T-helper 2 cell treated with Interferon-gamma antibody and Interleukin-4, amounts not matched to agents 100 ng/mL and 5 ng/mL, for 36 hours (primary cell): ENCODE results near the gene SDK1. TPM values are rescaled to one million over a fixed set of nuclear protein-coding genes. Genes with fewer than 3 reads are reported as not detected.

Experiments used
- intact Hi-C: fragments of 100-400 bp; cut with micrococcal nuclease; formaldehyde crosslinking; loops from one replicate; pipeline ENCODE4 v1.15.1; 2023
- total RNA-seq: library from RNA; stranded (reverse); gene quantifications from 2 replicates; pipeline ENCODE4 v1.2.3, GENCODE V29; 2022

SDK1 gene
- total RNA-seq, 1 donor from 2014 or later = 0.09 TPM

DNA sequence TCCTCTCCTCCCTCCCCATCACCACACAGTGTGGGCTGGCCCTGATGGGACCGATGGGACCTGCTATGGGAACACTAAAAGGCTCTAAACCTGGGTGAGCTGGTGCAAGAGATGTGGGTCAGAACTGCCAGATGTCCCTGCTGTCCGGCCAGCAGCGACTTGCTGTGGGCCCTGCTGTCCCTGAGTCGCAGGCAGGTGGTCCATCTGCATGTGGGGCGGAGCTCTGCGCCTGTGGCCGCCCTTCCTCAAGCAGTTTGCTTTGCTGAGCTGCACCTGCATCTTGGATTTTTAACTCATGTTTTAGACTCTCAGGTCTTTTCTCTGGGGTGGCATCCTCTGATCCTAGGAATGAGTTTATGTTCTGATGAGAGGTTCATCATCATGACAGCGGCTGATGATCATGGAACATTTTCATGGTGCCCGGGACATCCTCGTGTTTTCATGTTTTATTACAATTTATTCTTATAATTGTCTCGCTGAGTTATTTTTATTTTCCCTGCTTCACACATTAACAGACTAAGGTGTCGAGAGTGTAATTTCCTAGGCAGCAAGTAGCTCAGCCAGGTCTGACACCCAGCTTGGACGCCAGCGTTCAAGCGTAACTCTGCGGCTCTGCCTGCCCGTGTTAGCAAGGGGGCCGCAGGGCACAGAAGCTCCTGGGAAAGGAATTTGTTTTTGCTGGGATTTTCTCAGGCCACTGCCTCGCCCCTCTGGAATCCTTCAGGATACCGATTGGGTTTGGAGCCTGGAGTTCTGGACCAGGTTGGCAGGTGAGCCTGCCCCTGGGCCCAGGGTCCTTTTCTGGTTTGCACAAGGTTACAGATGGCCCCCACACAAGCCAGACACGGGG, 765.8 kb downstream of the SDK1 start:
- intact Hi-C loops = no loop called here

DNA sequence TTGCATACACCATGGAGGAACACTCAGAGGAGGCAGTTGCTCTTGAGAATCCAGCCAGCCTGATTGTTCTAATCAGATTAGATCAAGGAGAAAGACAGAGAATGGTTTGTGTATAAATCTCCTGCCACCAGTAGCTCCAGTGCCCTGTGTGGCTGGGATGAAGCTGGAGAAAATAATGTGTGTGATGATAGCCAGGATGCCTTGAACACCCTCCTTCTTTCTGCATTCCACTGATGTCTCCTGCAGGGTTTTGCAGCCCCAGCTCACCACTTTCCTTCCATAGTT, 766.4 kb downstream of the SDK1 start:
- intact Hi-C loops = no loop called here

DNA sequence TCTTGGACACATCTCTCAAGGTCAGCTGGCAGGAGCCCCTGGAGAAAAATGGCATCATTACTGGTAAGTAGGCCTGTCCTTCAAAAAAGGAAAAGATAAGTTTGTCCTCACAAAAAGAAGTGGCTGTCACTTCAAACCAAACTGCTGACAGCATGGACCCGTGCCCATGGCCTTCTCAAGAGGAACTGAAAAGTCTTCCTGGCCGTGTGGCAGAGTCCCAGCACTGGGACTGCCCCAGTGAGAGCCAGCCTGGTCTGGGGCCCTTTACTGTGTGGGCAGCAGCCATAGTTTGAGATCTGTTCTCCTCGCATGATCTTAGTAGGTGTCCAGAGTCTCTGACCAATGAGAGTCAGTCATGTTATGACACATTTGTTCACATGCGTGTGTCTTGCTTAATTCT, 766.8 kb downstream of the SDK1 start:
- intact Hi-C loops = no loop called here

DNA sequence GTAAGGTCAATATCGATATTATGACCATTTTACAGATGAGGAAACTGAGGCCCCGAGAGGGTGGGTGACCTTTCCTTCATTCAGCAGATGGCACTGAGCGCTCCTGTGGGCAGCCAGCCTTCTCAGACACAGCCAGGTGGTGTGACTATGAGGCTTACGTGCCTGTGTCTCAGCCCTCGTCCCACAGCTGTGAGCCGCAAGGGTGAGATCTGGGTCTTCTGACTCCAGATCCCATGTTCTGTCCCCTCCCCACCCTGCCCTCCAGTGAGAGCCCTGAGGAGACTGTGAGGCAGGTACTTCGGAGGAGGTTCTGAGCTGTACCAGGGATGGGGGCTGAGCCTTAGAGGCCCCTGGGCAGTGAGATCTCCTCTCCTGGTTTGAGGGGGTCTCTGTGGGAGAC, 767.2 kb downstream of the SDK1 start:
- intact Hi-C loops = no loop called here

DNA sequence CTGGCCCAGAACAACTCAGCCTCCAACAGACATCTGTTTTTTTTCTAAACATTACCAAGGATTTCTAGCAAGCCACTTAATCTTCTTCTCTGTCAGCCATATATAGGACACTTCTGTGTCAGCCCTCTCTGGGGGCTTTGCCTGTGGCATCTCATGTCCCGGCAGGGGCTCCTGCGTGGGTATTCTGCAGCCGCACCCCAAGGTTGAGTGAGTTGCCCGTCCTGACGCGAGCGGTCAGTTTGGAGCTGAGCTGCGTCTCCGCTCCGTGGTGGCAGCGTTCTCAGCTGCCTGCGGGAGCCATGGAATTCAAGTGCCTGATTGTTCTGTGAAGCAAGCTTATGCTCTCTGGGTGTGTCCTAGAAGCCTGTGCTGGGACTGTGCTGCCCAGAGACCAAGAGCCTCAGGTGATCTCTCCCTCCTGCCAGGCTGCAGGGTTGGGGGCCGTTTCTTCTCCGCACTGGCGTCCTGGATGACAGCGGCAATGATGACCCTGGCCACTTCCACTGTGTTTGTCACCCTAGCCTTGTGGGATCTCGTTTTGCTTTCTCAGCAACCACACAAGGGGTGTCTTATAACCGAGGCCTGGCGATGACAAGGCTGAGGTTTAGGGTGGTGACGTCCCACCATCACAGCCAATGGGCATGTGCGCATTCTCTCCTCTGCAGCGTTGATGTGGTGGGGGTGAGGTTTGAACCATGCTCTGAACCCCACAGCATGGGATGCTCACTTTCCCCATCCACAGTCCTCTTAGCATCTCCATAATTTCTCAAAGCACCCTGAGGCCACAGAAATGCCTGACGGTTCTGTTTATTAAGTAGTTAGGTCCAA, 768.4 kb downstream of the SDK1 start:
- intact Hi-C loops = no loop called here

DNA sequence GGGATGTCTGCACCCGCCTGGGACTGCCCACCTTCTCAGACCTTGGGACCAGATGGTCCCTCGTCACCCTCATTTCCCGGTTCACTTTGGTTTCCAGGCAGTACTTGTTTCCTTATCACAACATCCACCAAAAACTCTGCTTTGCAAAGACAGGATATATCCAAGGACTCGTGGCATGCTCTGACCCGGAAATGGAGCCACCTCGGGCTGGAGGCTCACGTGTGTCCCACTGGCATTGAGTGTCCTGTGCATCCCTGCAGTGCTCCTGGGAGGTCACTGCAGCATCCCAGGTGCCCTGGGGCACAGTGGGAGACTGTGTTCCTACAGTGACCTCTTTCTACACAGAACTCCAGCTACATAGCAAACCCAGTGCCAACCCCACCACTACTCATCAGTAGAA, 769.2 kb downstream of the SDK1 start:
- intact Hi-C loops = no loop called here

DNA sequence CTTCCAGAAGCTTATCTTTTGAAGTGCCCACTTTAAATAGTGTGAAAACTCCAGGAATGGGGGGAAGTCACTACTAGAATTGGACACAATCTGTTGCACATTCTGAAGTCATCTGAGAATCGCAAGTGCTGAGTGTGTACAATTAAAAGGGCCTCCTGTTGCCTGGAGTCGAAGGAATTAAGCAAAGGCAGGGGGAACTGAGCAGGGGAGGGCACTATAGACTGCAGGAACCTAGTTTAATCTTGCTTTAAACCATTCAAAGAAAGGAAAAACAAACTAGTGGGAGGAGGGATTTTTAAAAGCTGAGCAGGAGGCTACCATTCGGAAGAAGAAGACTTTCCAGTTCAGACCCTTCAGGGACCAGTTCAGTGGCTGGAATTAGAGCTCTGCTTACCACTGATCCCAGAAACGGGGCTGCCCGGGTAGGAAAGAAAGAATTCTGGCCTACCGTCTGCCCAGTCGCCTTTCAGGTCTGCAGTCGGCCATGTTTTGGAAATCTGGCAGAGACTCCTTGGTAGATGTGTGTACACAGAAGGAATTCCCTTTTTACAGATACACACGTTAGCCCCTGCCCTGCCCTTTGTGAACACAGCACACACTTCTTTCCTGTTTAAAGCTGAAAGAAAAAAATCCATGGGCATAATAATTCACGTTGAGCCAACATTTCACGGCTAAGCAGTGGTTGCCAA, 770.5 kb downstream of the SDK1 start:
- intact Hi-C loops = no loop called here

DNA sequence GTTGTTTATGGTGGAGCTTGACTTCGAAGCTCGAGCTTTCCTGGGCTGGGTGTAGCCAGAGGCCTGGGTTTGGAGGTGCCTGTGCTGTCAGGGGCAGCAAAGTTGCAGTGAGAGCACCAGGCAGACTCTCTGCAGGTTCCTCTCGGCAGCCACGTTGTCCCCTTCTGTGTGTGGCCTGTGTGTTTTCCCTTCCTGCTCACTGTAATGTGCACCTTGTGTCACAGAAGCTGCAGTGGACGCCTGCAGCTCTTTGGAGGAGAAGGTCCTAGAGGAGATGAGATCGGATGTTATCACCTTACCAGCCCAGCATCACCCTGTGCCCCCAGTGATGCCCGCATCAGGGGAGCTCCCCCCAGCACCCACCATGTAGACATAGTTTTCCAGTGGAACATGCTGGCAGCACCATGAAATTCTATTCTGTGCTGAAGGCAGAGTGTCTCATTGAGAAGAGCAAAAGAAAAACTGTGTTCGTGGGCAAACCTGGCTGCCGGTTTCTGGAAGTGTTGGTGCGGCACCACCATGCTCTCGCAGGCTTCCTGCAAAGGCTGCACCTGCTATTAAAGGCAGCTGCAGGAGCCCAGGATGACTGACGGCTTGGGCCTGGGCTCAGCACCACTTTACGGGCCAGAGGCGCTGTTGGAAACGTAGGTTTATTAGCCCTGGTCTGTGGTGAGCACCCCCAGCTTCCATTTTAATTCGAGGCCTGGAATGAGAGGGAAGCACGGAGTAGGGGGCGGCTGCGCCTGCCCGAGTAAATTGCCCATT, 771.3 kb downstream of the SDK1 start:
- intact Hi-C loops = no loop called here

DNA sequence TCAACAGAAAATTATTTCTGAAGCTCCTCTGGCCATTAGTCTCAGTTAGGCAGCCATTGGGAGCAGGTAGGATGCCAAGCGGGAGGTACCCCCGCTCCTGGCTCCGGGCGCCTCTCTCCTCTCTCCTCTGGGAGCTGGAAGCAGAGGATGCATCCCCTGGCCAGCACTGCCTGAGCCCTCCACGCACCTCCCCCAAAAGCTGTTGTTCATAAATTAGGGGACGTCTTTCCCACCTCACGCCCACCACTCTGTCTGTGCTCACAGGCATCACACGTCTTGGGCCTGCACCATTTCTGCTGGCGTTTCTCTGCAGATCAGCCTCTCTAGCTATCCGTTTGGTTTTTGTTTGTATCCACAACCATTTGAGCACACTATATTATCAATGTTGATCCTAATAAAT, 772.0 kb downstream of the SDK1 start:
- intact Hi-C loops = no loop called here

DNA sequence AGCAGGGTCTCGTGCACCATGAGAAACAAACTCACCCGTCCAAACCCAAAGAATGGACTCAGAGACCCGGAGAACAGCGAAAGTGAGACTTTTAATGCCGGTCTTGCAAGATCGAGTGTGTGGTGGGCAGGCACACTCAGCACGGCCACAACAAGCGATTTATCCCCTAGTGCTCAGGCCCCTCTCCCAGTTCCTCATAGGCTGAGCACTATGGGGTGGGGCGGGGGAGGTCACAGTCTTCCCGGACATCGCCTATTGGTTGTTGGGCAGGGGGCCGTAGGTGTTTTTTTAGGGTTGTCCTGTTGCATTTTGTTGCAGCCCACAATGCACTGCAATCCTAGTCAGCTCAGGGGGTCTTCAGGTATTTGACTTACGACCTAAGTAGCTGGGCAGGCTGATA, 772.7 kb downstream of the SDK1 start:
- intact Hi-C loops = no loop called here

DNA sequence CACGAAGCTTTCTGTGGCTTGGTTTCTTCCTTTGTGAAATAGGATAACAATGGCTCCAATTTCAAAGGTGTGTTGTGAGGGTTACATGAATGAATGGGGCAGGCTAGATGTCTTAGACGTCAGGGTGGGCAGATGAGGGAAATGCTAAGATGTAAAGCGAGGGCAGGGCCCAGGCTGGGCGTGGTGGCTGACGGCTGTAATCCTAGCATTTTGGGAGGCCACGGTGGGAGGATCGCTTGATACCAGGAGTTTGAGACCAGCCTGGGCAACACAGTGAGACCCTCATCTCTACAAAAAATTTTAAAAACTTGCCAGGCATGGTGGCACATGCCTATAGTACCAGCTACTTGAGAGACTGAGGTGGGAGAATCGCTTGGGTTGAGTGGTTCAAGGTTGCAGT, 773.4 kb downstream of the SDK1 start:
- intact Hi-C loops = no loop called here

DNA sequence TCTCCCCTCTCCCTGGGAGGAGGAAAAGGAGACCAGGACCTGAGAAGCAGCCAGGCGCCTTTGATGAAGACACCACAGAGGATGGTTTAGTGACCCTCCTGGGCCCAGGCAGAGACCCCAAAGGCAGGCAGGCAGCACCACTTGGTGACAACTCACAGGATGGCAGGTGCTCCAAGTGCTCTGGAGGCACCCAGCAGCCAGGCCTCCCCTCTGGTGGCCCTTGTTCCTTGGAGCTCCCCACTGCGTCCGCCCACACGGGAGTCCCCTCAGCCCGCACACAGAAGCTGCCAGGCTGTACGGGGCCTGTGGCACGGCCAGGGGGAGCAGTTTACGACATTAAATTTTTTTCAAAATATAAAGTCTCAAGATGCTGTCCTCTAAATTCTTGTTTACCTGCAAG, 773.9 kb downstream of the SDK1 start:
- intact Hi-C loops = no loop called here

DNA sequence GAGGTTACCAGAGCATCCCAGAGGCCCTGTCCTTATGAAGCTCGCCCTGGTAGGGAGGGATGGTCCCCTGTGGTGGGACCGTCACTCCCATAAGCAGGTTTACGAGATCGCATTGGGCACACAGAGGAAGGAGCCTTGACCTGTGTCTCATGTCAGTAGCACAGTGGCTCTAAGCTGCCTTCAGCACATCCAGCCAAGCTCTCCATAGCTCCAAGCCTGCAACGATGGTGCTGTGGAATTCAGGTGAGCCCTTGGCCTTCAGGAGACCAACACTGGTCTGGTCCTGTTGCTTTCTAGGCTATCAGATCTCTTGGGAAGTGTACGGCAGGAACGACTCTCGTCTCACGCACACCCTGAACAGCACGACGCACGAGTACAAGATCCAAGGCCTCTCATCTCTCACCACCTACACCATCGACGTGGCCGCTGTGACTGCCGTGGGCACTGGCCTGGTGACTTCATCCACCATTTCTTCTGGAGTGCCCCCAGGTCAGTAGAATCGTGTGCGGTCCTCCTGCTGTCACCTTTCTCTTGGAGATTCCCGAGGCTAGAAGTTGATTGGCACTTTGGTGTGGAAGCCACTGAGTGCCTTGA, 775.7 kb downstream of the SDK1 start:
- intact Hi-C loops = no loop called here

DNA sequence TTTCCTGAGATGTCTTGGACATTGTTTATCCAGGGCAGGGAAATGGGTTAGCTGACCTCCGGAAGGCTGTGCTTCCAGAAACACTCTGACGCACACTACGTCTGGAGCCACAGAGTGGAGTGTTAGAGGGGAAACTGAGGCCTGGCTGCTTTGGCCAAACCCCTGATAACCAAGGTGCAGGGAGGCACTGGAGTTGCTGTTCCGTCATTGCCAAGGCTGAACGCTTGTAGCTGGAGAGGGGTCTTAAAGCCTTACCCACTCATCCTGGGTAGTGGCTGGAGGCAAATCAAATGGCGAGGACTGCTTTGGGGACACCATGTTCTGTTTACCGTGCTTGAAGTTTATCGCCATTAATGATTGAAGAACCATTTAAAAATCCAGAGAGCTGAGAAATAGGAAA, 776.9 kb downstream of the SDK1 start:
- intact Hi-C loops = no loop called here

DNA sequence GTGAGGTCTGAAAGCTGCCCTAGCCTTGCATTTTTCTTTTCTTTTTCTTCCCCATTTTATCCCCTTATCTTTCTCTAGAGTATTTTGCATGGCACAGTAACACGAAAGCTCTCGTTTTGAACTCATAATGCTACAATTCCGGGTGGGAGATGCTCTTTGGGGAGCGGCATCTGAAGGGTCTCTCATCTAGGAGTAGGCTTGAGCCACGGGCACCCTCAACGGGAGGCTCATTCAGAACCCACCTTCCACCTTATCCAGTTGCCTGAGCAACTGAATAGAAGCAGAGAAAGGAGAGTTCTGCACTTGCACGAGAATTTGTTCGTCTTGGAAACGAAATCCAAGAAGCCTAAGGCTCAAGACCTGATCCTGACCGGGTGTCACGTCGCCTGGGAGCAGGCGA, 777.5 kb downstream of the SDK1 start:
- intact Hi-C loops = no loop called here

DNA sequence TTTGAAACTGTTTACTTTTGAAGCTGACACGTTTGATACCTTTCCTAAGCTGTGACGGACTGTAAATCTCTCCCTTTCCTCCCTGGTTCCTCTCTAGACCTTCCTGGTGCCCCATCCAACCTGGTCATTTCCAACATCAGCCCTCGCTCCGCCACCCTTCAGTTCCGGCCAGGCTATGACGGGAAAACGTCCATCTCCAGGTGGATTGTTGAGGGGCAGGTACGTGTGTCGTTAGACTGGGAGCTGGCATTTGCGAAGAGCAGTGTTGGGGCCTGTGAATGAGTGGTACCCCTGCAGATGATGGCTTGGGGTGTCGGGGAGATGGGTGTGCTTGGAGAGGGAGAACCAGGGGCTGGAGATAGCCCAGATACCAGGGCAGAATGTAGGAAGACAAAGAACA, 778.3 kb downstream of the SDK1 start:
- intact Hi-C loops = no loop called here

DNA sequence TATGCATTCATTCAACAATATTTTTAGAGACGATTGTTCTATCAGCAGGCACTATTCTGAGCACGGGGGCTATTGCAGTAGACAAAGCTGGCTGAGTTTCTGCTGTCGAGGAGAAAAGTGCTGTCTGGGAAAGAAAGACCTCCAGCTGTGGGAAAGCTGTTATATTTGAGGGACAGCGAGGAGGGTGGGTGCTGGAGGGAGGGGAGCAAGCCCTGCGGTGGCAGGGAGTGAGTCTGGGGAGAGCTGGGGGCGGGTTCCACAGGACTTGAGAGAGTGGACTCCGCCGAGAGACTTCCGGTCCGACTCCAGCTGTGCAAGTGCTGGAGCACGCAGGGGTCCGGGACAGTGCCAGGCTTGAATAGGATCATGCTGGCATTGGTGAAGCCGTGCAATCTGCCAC, 778.9 kb downstream of the SDK1 start:
- intact Hi-C loops = no loop called here

DNA sequence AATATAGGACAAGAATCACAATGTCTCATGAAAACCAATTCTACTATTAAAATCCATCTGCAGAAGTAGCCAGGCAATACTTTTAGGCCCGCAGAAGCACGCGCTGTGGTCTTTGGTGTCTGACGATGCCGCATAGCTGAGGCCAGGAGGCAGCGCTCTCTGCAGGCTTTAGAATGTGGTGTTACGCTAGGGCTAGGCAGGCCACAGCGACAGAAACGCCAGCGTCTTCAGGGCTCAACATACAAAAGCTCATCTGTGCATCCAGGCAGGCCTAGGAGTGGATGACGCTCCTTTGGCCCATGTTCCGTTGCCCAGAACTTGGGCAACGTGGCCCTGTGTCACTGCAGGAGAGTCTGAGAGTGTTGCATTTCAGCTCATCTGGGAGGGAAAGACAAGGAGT, 779.9 kb downstream of the SDK1 start:
- intact Hi-C loops = no loop called here

DNA sequence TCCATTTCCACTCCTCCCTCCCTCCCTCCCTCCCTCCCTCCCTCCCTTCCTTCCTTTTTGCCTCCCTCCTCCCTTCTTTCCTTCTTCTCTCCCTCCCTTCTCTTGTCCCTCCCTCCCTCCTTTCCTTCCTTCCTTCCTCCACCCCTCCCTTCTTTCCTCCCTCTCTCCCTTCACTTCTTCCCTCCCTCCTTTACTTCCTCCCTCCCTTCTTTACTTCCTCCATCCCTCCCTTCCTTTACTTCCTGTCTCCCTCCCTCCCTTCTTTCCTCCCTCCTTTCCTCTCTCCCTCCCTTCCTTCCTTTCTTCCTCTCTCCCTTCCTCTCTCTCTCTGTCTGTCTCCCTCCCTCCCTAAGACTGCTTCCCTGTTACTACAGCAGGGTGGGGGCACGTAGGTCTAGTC, 782.5 kb downstream of the SDK1 start:
- intact Hi-C loops = no loop called here

DNA sequence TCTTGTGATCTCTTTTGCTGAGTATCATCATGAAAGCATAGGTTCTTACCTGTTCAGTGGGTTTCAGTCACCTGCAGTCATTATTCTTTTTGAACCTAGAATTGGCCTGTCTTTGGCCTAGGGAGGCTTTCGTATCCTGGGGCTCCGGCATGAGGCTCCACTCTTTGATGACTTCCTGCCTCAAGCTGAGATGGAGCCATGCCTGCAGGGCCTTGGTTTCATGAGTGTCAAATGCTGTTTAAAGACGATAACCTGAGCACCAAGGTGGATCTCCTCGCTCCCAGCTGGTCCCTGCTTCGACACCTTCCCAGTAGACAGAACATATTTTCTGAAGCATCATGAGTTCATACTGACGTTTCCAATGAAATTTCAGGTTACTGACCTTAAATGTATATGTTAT, 783.2 kb downstream of the SDK1 start:
- intact Hi-C loops = no loop called here
